ENCODE measurements around the gene CALN1. TPM values are rescaled to one million over a fixed set of nuclear protein-coding genes. Genes with fewer than 3 reads are reported as not detected.

CALN1 gene
- polyA plus RNA-seq, 1 experiment = not detected

DNA sequence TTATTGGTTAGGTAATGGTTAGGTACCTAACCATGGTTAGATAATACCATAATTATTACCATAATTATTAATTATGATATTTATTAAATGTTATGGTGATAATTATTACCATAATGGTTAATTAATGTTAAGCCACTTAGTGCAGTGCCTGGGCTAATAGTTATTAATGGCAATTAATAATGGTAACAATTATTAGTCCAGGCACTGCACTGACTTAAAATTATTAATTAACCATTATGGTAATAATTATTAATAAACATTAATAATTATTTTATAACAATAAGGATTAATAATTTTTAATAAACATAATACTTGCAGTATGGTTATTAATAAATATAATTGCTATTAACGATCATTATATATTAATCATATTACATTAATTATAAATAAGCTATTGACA, 604.0 kb downstream of the CALN1 start:
- DNase-seq (ENCODE audit: low read depth) = no peak
- Histone ChIP-seq H3K36me3 (ENCODE audit: control insufficient read depth, insufficient read depth, low read length) (no peaks in the 10 kb centered on the region), H3K4me3 (ENCODE audit: low read depth, low read length) (no peak overlapping the region), H3K27me3 (ENCODE audit: control insufficient read depth, insufficient read depth, low read length) (no peaks in the 10 kb centered on the region)
- POLR2A ChIA-PET = no interaction called here
- TF ChIP-seq, protein P1, sequence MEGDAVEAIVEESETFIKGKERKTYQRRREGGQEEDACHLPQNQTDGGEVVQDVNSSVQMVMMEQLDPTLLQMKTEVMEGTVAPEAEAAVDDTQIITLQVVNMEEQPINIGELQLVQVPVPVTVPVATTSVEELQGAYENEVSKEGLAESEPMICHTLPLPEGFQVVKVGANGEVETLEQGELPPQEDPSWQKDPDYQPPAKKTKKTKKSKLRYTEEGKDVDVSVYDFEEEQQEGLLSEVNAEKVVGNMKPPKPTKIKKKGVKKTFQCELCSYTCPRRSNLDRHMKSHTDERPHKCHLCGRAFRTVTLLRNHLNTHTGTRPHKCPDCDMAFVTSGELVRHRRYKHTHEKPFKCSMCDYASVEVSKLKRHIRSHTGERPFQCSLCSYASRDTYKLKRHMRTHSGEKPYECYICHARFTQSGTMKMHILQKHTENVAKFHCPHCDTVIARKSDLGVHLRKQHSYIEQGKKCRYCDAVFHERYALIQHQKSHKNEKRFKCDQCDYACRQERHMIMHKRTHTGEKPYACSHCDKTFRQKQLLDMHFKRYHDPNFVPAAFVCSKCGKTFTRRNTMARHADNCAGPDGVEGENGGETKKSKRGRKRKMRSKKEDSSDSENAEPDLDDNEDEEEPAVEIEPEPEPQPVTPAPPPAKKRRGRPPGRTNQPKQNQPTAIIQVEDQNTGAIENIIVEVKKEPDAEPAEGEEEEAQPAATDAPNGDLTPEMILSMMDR (IDR thresholded peaks at IDR 0.05; ENCODE audit: insufficient read depth, low read depth, low read length) = no peak
- CTCF ChIA-PET = no interaction called here

DNA sequence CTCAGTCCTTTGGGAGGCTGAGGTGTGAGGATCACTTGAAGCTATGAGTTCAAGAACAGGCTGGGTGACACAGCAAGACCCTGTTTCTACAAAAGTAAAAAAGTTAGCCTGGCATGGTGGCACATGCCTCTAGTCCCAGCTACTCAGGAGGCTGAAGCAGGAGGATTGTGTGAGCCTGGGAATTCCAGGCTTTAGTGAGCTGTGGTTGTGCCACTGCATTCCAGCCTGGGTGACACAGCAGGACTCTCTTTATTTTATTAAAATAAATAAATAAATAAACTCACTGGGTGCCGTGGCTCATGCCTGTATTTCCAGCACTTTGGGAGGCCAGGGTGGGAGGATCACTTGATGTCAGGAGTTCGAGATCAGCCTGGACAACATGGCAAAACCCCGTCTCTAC, 607.9 kb downstream of the CALN1 start:
- CTCF ChIA-PET = no interaction called here
- Histone ChIP-seq H3K27me3 (ENCODE audit: control insufficient read depth, insufficient read depth, low read length) (no peaks in the 10 kb centered on the region), H3K36me3 (ENCODE audit: control insufficient read depth, insufficient read depth, low read length) (no peaks in the 10 kb centered on the region), H3K4me3 (ENCODE audit: low read depth, low read length) (no peak overlapping the region)
- TF ChIP-seq, protein P1 (IDR thresholded peaks at IDR 0.05; ENCODE audit: insufficient read depth, low read depth, low read length) = no peak
- POLR2A ChIA-PET = no interaction called here
- DNase-seq (ENCODE audit: low read depth) = no peak

DNA sequence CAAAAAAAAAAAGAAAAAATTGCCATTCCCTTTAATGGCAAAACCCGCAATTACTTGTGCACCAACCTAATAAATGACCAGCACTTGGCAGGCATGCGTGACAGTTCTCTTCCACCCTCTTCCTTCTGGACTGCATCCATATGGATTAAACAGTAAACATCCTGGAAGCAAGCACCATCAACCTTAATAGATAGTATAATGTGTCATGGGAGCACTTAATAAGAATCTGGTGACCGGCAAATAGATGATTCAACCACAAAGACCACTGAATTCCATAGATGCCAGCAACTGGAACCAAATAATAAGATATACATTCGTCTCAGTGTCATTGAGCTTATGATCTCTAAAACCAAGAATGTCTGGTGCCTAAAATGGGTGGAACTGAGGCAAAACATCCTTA, 610.2 kb downstream of the CALN1 start:
- no peaks in the 10 kb centered on the region for H3K27me3 ChIP-seq (ENCODE audit: control insufficient read depth, insufficient read depth, low read length)
- ChIA-PET CTCF (interaction anchor here (0.5 kb wide), 1 partner anchor 12 kb away, joined by 3 read pairs; no protein-coding TSS in a partner anchor), POLR2A (no interaction called here)
- TF ChIP-seq, protein P1 (IDR thresholded peaks at IDR 0.05; ENCODE audit: insufficient read depth, low read depth, low read length) = no peak
- DNase-seq (ENCODE audit: low read depth) = no peak
- H3K36me3 ChIP-seq (ENCODE audit: control insufficient read depth, insufficient read depth, low read length) = no peaks in the 10 kb centered on the region
- no peak overlapping the region for H3K4me3 ChIP-seq (ENCODE audit: low read depth, low read length)

DNA sequence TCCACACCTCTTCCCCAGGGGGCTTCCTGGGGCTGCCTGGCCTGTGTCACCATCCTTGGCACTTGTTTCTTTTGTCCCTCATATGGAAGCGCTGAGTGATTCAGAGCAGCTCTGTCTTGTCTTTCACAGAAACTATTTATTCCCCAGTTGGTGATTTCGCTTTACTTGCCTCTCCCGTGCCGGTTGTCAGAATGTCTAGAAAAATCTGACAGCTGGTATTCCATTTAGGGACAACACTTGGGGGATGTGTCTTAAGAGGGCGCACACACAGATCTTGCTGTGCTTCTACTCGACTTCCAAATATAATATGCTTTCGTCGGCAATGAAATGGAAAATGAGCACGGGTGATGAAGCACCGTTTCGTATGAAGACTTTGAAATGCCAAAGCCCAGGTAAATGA, 611.8 kb downstream of the CALN1 start:
- no peaks in the 10 kb centered on the region for H3K36me3 ChIP-seq (ENCODE audit: control insufficient read depth, insufficient read depth, low read length)
- TF ChIP-seq, protein P1 (IDR thresholded peaks at IDR 0.05; ENCODE audit: insufficient read depth, low read depth, low read length) = no peak
- POLR2A ChIA-PET = no interaction called here
- H3K27me3 ChIP-seq (ENCODE audit: control insufficient read depth, insufficient read depth, low read length) = no peaks in the 10 kb centered on the region
- H3K4me3 ChIP-seq (ENCODE audit: low read depth, low read length) = no peak overlapping the region
- CTCF ChIA-PET = no interaction called here
- DNase-seq (ENCODE audit: low read depth) = no peak

DNA sequence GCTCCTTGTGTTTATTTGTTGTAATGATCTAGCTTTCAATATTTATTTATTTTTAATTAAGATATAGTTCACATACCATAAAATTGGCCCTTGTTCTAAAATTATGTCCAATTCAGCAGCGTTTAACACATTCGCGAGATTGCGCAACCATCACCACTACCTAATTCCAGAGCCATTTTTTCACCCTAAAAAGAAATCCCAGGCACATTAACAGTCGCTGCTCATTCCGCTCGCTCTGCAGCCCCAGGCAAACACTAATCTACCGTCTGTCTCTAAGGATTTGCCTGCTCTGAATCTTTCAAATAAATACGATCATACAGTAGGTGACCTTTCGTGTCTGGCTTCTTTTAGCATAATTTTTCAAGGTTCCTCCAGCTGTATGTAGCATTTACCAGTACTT, 616.7 kb downstream of the CALN1 start:
- DNase-seq (ENCODE audit: low read depth) = no peak
- TF ChIP-seq, protein P1 (IDR thresholded peaks at IDR 0.05; ENCODE audit: insufficient read depth, low read depth, low read length) = no peak
- CTCF ChIA-PET = no interaction called here
- Histone ChIP-seq H3K36me3 (ENCODE audit: control insufficient read depth, insufficient read depth, low read length) (no peaks in the 10 kb centered on the region), H3K27me3 (ENCODE audit: control insufficient read depth, insufficient read depth, low read length) (no peaks in the 10 kb centered on the region), H3K4me3 (ENCODE audit: low read depth, low read length) (no peak overlapping the region)
- POLR2A ChIA-PET = no interaction called here
